HG02610 (cell line): ENCODE measurements around the gene CCDC57.

Experiments used
- ATAC-seq: cut with Tn5 transposase; IDR thresholded peaks from one replicate; pipeline ENCODE4 v1.9.1; 2021; ENCODE audit warnings: mild to moderate bottlenecking, moderate library complexity; ENCODE audit not compliant: unreplicated experiment

Gene CCDC57

DNA sequence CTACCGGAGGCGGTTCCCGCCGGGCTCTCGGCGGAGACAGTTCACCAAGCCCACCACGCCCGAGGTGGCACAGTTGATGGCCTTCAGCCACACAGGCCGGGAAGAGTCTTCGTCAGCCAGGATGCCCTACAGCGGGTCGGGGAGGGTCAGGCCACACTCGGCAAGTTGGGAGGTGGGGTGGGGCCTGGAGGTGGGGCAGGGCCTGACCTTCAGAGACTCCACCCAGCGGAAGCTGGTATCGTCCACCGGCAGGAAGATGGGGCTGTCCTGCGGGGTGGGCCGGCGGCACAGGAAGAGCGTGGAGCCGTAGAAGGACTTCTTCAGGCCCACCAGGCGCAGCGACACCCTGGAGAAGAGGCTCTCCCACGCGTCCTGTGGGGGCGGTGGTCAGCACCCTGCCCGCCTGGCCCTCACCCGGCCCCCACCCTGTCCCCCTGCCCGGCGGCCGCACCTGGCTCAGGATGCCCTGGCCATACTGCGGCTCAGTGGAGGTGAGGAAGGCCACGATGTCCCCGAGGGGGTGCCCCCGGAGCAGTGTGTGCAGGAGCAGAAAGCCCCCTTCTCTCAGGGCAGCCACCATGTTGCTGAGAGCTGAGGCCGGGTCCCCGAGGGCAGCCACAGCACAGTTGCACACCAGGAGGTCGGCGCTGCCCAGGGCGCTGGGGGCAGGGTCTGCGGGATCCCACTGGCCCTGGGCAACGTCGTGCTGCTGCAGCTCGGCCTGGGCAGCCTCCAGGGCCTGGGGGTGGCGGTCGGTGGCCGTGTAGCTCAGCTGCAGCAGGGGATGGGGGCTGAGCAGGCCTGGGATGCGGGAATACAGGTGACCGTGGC, 127.4 kb downstream of the CCDC57 start:
- no peak for ATAC-seq

GRCh38 chr17:82084373-82085030, 128.1 kb downstream of the CCDC57 start:
- no peak for ATAC-seq

GRCh38 chr17:82083533-82084359, 128.9 kb downstream of the CCDC57 start:
- ATAC-seq, result no peak

DNA sequence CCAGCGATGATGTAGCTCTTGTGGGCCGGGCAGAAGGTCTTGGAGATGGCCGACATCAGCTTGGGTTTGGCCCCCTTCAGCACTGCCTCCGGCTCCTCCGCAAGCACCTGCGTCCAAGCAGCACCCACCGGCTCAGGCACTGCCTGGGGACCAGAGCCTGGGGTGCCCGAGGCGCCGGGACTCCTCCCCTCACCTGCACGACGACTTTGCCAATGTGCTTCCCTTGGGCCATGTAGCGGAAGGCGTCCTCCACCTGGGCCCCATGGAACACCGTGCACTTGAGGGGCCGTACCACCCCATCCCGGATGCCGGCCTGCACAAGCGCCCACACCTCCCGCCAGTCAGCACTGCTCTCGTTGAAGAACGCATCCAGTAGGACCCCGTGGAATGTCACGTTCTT, 129.6 kb downstream of the CCDC57 start:
- ATAC-seq, result no peak

DNA sequence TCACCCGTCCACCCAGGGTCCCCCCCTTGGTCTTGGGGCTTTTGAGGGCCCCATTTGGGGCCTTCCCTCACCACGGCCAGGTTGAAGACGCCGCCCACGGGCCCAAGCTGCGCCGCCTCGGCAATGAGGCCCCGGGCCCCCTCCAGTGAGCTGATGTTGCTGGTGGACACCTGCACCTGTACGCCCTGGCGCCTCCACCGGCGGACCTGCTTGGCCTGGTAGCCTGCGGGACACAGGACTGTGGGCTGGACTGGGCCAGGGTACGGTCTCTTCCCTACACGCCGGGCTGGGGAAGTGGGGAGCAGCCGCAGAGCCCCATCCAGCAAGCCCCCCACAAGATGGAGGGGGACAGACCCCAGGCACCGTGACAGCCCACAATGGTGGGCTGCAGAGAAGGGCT, 130.2 kb downstream of the CCDC57 start:
- ATAC-seq, result no peak

DNA sequence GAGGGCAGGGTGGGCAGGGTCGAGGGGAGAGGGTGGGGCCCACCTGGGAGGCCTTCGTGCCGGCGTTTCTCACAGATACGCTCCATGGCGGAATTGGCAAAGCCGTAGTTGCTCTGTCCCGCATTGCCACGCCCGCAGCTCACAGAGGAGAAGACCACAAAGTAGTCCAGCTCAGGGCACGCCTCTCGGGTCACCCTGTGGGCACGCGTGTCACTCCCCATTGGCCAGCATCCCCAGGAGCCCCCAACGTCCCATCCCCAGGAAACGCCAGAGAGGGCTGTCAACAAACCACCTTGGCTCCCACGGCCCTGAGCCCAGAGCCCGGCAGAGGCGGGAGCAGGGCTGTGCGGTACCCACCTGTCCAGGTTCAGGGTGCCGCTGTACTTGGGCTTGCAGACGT, 130.7 kb downstream of the CCDC57 start:
- no peak for ATAC-seq

- ATAC-seq, result no peak
Measured at GRCh38 chr17:82081546-82081945, 131.1 kb downstream of the CCDC57 start.

GRCh38 chr17:82080789-82081464, 131.7 kb downstream of the CCDC57 start:
- ATAC-seq, result no peak

DNA sequence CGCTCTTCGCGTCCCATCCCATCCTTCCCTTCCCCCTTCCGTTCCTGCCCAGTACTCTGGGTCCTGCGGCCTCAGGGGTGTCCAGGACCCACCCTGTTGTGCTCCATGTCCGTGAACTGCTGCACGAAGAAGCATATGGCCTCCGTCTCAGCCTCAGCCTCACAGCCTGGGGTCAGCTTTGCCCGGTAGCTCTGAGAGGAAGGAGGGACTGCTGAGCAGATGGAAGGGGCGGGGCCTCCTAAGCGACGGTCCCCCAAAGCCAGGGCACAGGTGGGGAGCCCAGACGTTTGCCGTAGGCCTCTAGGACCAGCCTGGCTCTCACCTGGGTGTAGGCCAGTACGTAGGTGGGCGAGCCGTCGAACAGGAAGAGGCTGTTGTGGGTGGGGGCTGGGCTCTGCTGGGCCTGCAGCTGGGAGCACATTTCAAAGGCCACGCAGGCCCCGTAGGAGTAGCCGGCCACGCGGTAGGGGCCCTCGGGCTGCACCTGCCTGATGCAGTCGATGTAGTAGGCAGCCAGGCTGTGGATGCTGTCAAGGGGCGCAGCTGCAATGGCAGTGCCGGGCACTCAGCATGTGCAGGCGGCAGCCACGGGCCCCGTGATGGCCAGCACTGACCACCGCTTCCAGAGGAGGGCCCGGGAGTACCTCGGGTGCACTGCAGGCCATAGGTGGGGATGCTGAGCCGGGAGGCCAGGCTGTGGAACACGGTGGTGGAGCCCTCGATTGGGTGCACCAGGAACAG, 132.4 kb downstream of the CCDC57 start:
- ATAC-seq, result no peak

- ATAC-seq, result no peak
Measured at GRCh38 chr17:82079001-82079677, 133.5 kb downstream of the CCDC57 start.

- no peak for ATAC-seq
Measured at GRCh38 chr17:82078433-82078832, 134.2 kb downstream of the CCDC57 start.

GRCh38 chr17:82077617-82078358, 134.9 kb downstream of the CCDC57 start:
- ATAC-seq, result no peak

GRCh38 chr17:82076785-82077591, 135.7 kb downstream of the CCDC57 start:
- no peak for ATAC-seq

GRCh38 chr17:82076018-82076784, 136.4 kb downstream of the CCDC57 start:
- no peak for ATAC-seq

GRCh38 chr17:82073446-82073845, 139.2 kb downstream of the CCDC57 start:
- no peak for ATAC-seq

GRCh38 chr17:82072827-82073226, 139.8 kb downstream of the CCDC57 start:
- no peak for ATAC-seq

GRCh38 chr17:82070611-82071010, 142.0 kb downstream of the CCDC57 start:
- ATAC-seq, result no peak
